Lower leg skin (tissue), 3 donors: ENCODE results near the gene NRF1.

ENCODE experiments used
- POLR2A ChIP-seq, 2 donors: fragments of 450-650 bp; IDR thresholded peaks; one replicate each; pipeline ENCODE4 v1.6.1; 2016 to 2017; ENCODE audit warnings: antibody characterized with exemption in 2 of 2, mild to moderate bottlenecking in 1 of 2, moderate library complexity in 1 of 2
- TF ChIP-seq, protein P1 (sequence below), 3 donors: fragments of 450-650 bp; IDR thresholded peaks; one replicate each; pipeline ENCODE4 v1.5.1; 2016; ENCODE audit warnings: antibody characterized with exemption in 3 of 3, mild to moderate bottlenecking in 3 of 3, moderate library complexity in 2 of 3

DNA sequence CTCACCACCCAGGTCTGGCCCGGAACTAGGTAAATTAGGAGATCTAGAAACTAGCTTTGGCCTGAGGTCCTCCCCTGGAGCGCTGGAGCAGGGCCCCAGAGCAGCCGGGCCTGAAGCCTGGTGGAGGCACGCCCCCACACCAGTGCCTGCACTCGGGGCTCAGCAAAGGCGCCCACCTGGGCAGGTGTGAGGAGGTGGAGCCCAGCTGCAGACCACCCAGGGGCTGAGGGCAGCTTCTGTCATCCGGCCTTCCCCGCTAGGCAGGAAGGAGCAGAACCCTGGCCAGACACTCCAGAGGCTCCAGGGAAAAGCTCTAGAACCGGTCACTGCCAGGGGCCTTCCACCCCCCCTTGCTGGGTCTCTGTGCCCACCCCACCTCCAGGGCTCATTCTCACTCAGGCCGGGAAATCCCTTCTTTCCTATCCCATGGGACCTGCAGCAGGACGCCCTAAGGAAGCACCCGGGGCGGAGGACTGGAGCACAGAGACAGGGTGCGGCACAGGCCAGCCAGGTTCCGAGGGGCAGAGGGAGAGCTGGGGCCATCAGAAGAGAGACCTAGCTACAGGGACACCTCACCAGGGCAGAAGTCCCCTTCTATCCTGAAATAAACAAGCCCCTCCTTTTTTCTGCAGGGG is 161.2 kb downstream of the NRF1 start:
- TF ChIP-seq, protein P1, sequence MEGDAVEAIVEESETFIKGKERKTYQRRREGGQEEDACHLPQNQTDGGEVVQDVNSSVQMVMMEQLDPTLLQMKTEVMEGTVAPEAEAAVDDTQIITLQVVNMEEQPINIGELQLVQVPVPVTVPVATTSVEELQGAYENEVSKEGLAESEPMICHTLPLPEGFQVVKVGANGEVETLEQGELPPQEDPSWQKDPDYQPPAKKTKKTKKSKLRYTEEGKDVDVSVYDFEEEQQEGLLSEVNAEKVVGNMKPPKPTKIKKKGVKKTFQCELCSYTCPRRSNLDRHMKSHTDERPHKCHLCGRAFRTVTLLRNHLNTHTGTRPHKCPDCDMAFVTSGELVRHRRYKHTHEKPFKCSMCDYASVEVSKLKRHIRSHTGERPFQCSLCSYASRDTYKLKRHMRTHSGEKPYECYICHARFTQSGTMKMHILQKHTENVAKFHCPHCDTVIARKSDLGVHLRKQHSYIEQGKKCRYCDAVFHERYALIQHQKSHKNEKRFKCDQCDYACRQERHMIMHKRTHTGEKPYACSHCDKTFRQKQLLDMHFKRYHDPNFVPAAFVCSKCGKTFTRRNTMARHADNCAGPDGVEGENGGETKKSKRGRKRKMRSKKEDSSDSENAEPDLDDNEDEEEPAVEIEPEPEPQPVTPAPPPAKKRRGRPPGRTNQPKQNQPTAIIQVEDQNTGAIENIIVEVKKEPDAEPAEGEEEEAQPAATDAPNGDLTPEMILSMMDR (IDR thresholded peaks at IDR 0.05) = no peak
- no peak for TF ChIP-seq POLR2A (IDR thresholded peaks at IDR 0.05)
